Activated CD8-positive, alpha-beta memory T cell treated with anti-CD3 and anti-CD28 coated beads for 24 hours (primary cell): ENCODE measurements around the gene FANCL.
"Not testable (repeated sequence)": the region's sequence is repeated elsewhere in the genome, so short reads cannot be mapped to it uniquely, and the experiment has no call there.

Experiments
- DNase-seq: peaks from one replicate; pipeline ENCODE4 v3.0.0-alpha.2; 2020

The FANCL gene

GRCh38 chr2:58138396-58139030, 102.6 kb downstream of the FANCL start:
- DNase-seq: no peak

DNA sequence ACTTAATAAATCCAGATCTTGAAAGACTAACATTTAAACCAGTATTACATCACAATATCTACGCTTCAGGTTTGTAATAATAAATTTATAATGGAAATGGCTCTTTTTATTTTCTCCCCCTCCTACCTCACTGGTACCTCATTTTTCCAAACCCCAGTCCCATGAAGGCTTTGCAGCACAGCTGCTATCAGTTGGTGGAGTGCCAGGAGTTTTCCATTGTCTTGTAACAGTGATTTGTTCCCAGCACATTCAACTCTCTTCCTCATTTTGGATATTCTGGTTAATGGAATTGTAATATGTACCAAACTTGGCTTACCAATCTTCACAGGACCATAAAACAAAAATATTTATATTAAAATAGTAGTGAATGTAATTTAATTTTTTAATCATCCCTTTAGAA, 103.3 kb downstream of the FANCL start:
- DNase-seq: no peak

- no peak for DNase-seq
These were observed 103.9 kb downstream of the FANCL start for GRCh38 chr2:58137221-58137620.

DNA sequence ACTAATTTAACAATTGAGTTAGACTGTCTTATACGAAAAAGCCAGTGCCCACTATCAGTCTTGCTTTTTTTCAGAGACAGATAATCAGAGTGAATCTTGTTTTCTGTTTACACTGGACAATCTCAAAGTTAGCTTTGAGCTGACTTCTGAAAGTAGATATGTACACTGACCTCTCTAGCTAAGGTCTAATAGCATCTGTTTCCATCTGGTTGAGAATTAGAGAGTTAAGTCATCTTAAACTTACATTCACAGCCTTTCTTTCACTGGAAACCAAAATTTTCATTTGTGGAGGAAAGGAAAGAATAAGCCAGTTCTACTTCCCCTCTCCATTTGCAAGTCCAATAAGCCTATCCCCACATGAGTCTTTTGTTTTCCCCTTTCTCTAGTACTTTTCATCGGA, 105.3 kb downstream of the FANCL start:
- DNase-seq: no peak

- DNase-seq: no peak
These were observed 107.7 kb downstream of the FANCL start for GRCh38 chr2:58133395-58133794.

GRCh38 chr2:58131191-58132011, 109.7 kb downstream of the FANCL start:
- DNase-seq: no peak

DNA sequence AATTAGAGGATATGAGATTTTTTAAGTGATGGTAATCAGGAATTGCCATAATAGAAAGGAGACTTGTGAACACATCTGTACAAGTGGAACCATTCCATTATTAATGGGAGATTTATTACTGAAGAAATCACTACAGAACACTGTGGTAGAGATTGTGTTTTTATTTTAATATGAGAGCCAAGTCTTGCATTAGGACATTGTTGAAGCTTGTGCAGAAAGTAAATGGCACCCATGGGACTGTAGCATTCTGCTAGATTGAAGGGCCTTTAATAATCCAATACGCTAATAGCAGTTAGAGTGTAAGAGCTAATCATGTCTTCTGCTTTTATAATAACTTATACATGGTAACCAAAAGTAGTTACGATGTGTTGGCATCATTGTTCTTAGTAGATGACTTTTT, 110.9 kb downstream of the FANCL start:
- DNase-seq: no peak

DNA sequence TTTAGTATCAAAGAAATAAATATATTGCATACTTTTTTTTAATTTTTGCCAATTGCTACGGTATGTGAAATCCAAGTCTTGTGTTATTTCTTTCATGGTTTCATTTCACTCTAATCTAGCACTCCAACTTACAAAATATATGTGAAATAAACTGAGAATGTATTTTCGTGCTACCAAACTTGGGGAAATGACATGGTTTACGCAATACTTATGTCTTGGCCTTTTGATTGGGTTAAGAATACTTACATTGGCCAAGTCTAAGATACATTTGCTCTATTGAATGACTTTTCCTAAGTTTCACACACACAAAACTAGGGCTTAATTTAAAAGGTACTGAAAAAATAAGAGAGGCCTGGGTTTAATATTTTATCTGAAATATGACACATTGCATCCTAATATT, 114.0 kb downstream of the FANCL start:
- DNase-seq: no peak

GRCh38 chr2:58122540-58122939, 118.6 kb downstream of the FANCL start:
- DNase-seq: no peak

DNA sequence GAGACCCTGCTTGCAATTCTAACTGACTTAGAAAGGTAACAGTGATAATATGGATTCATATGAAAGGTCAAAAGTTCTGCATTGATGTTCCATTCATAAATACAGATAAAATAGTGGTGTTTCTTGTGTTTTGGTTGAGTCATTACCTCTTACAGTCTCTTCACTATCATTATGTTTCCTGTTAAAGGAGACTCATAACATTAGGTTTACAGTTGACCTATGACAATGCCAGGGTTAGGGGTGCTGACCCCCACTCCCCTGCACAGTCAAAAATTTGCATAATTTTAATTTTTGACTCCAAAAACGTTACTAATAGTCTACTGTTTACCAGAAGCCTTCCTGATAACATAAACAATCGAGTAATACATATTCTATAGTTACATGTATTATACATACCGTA, 119.1 kb downstream of the FANCL start:
- DNase-seq: no peak

DNA sequence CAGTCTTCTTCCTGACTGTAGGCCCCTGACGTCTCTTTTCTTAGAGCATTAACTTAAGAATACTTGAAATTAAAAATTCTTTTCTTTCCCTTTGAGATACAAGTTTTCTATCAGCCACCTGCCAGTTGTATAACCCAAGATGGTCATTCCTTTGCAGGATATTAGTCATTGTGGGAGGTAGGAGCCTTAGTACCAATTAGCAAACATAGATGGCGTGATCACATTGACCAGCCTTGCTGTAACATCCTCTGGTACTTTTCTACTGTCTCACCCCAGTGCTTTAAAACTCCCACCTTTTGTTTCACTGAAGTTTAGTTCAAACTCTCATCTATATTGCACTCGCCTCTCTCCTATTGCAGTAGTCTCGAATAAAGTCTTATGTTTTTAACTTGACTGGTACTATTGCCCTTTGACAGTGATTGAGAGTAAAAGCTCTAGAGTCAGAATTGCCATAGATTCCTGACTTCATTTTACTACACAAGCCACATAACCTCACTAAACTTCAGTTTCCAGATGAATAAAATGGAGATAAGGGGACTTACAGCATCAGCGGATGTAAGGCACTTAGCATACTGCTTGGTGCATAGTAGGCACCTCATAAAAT, 120.4 kb downstream of the FANCL start:
- no peak for DNase-seq

DNA sequence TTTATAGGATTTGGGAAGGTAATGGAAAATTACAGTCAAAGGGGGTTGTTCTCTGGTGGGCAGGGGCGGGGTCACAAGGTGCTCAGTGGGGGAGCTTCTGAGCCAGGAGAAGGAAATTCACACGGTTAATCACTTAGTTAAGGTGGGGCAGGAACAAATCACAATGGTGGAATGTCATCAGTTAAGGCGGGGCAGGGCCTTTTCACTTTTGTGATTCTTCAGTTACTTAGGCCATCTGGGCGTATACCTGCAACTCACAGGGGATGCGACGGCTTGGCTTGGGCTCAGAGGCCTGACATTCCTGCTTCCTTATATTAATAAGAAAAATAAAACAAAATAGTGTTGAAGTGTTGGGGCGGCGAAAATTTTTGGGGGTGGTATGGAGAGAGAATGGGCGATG, 127.6 kb downstream of the FANCL start:
- DNase-seq: not testable (repeated sequence)

GRCh38 chr2:58110765-58111164, 130.4 kb downstream of the FANCL start:
- DNase-seq: no peak

GRCh38 chr2:58109481-58109880, 131.6 kb downstream of the FANCL start:
- DNase-seq: no peak
